ENCODE results near the gene CHST7. TPM values are rescaled to one million over a fixed set of nuclear protein-coding genes. Genes with fewer than 3 reads are reported as not detected.

Gene CHST7
- polyA plus RNA-seq, 12 donors: 2.7 to 5.7 (median 3.8) TPM; not detected in 2

GRCh38 chrX:46643636-46644035, 70.1 kb downstream of the CHST7 start:
- no peak for DNase-seq

- DNase-seq: no peak
Observed at GRCh38 chrX:46645614-46646013, 72.0 kb downstream of the CHST7 start.

GRCh38 chrX:46647251-46647650, 73.7 kb downstream of the CHST7 start:
- DNase-seq: no peak

Other genes starting within 250 kb of the CHST7 start
- 1 to 10 TPM in 10 of 12 donors, not detected in 2; 2.9 to 6.2 (median 4.4) TPM for gene ZNF674, start 28.3 kb upstream of the CHST7 start, polyA plus RNA-seq (ENCODE audit: insufficient read length in 12 of 12)
- 10 to 100 TPM in 1 of 12 donors, 1 to 10 TPM in 10, not detected in 1; 5.7 to 12.4 (median 7.3) TPM for gene SLC9A7, start 185.4 kb downstream of the CHST7 start, polyA plus RNA-seq (ENCODE audit: insufficient read length in 12 of 12)

Measured in muscle of arm (tissue), 12 donors.